K562 (cell line): ENCODE data around the gene POR. TPM values are rescaled to one million over a fixed set of nuclear protein-coding genes. Genes with fewer than 3 reads are reported as not detected.
A peak's percentile ranks its signal among the peaks of the same experiment; 100 is the strongest.

Source experiments
- ATF3 ChIP-seq, 2 experiments: fragments of 450-650 bp in 1 of 2; sonication (generic) in 1 of 2; formaldehyde crosslinking in 1 of 2; IDR thresholded peaks in 1 of 2; conservative IDR thresholded peaks in 1 of 2; 2 replicates each; pipeline versions ENCODE4 v1.6.1 to v1.8.1; 2016 to 2023; ENCODE audit warnings: mild to moderate bottlenecking in 2 of 2, moderate library complexity in 2 of 2, inconsistent platforms in 1 of 2, missing genetic modification reagents in 1 of 2
- CEBPB ChIP-seq: fragments of 450-650 bp; IDR thresholded peaks from 2 replicates; pipeline ENCODE4 v1.6.1; 2016; ENCODE audit warnings: missing genetic modification characterization, missing compliant biosample characterization
- CREM ChIP-seq: IDR thresholded peaks from 2 replicates; pipeline ENCODE4 v1.6.1; 2014; ENCODE audit warnings: antibody characterized with exemption, low read depth
- ESRRA ChIP-seq: fragments of 450-650 bp; IDR thresholded peaks from 2 replicates; pipeline ENCODE4 v1.6.1; 2014; ENCODE audit warnings: low read depth, mild to moderate bottlenecking, moderate library complexity, borderline replicate concordance
- ETV1 ChIP-seq: fragments of 450-650 bp; conservative IDR thresholded peaks from 2 replicates; pipeline ENCODE4 v1.6.1; 2016; ENCODE audit warnings: missing genetic modification characterization, control low read depth, low read depth, missing compliant biosample characterization
- HES1 ChIP-seq: fragments of 450-650 bp; IDR thresholded peaks from 2 replicates; pipeline ENCODE4 v1.6.1; 2016; ENCODE audit warnings: low read depth, mild to moderate bottlenecking, moderate library complexity
- KDM4B ChIP-seq, 2 experiments: fragments of 450-650 bp in 1 of 2; sonication (generic) in 1 of 2; IDR thresholded peaks; 2 replicates each; pipeline ENCODE4 v1.6.1; 2016 to 2017; ENCODE audit warnings: borderline replicate concordance in 2 of 2, antibody characterized with exemption in 1 of 2, low read depth in 1 of 2, mild to moderate bottlenecking in 1 of 2
- MTA2 ChIP-seq: fragments of 450-650 bp; IDR thresholded peaks from 2 replicates; pipeline ENCODE4 v1.6.1; 2016; ENCODE audit warnings: low read depth
- RCOR1 ChIP-seq, 2 experiments: IDR thresholded peaks; 2 replicates each; pipeline ENCODE4 v1.6.1; 2012; ENCODE audit warnings: low read depth in 2 of 2, low read length in 2 of 2, borderline replicate concordance in 1 of 2, improper control_type of control experiment in 1 of 2
- SMAD3 ChIP-seq: fragments of 450-650 bp; formaldehyde crosslinking; conservative IDR thresholded peaks from 2 replicates; pipeline ENCODE4 v1.4.0; 2020; ENCODE audit warnings: mild to moderate bottlenecking
- TAF1 ChIP-seq: IDR thresholded peaks from 2 replicates; pipeline ENCODE4 v1.6.1; 2011; ENCODE audit warnings: mild to moderate bottlenecking, low read length, moderate library complexity; ENCODE audit not compliant: insufficient read depth, control insufficient read depth, severe bottlenecking; ENCODE audit errors: extremely low read depth
- polyA plus RNA-seq, 8 experiments: library from polyadenylated mRNA; depleted of rRNA in 4 of 8; stranded (reverse) in 5 of 8; unstranded in 3 of 8; fragments of >200 nt; fragmentation: Nextera tagmentation in 2 of 8; fragmentation: Illumina TruSeq in 1 of 8; extraction: Ambion mirVana in 2 of 8; extraction: Trizol in 1 of 8; gene quantifications; 2 replicates each; pipeline versions ENCODE4 v1.2.1 to v1.2.3, GENCODE V29; 2011 to 2014; ENCODE audit warnings: inconsistent platforms in 1 of 8, missing spikeins in 1 of 8
- total RNA-seq, 7 experiments: library from RNA; depleted of rRNA in 6 of 7; stranded (reverse); fragments of >200 nt in 6 of 7; fragmentation: Illumina TruSeq in 2 of 7; extraction: Trizol in 2 of 7; gene quantifications; 2 replicates each; pipeline versions ENCODE4 v1.2.1 to v1.2.3, GENCODE V29; 2011 to 2021; ENCODE audit warnings: low replicate concordance in 1 of 7

The POR gene
- total and polyA plus RNA-seq, 9 of the 15 experiments (the other 6 are each of a cell fraction or from before 2014, with no cell fraction given) = 4.7 to 142 (median 40.8) TPM

DNA sequence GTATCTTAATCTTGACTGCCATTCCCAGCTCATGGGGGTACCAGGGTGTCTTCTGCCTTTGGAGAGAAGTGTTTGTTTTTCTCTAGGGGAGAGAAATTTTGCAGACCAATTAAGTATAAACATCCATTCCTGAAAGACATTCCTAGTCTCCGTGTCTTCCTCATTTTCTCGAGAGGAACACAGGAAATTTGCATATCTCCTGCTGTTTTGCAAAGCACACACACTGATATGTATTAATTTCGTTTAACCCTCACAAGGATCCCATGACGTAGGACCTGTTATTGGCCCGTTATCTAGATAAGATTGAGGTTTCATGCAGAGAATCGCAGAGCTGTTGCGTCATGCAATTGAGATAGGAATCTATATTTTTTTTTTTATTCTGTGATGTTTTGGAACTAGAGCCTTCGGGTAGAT lies 35.2 kb upstream of the POR start (continued):
- TF ChIP-seq KDM4B (IDR thresholded peaks at IDR 0.05; ENCODE audit: borderline replicate concordance in 2 of 2, low read depth in 1 of 2) = no peak
- TF ChIP-seq CREM = peak; percentile 93
- TF ChIP-seq ETV1 (tag) = 0 out of 2 replicates have a peak, but pooled peaks have one; percentile 9
- peak; percentile 94 for TF ChIP-seq ATF3 (IDR thresholded peaks at IDR 0.05)
- no peak; the same call in 1 of the 2 replicates for TF ChIP-seq ATF3 (CRISPR knock-in tag; conservative IDR thresholded peaks at IDR 0.05)
- peak; percentile 74; the same call in 1 of the 2 replicates for TF ChIP-seq ESRRA
- TF ChIP-seq CEBPB = peak; percentile 93
- TF ChIP-seq MTA2 = no peak
- peak; percentile 24; the same call in 1 of the 2 replicates for TF ChIP-seq HES1
- TF ChIP-seq TAF1 = no peak
- TF ChIP-seq RCOR1 (IDR thresholded peaks at IDR 0.05; ENCODE audit: borderline replicate concordance in 1 of 2, low read depth in 2 of 2, low read length in 2 of 2) = peak in 1 of 2 experiments; percentile 81; a peak in 2 of 4 replicates
- 0 out of 2 replicates have a peak, but pooled peaks have one; percentile 61 for TF ChIP-seq SMAD3
- TF ChIP-seq, all 486 proteins: peak for 48
